Measurements from ENCODE around the gene KCNAB1.
"Not testable (repeated sequence)": the region's sequence is repeated elsewhere in the genome, so short reads cannot be mapped to it uniquely, and the experiment has no call there.

Gene KCNAB1

GRCh38 chr3:156217674-156218352 is 97.4 kb downstream of the KCNAB1 start:
- no peak for DNase-seq

- no peak for DNase-seq
Measured at GRCh38 chr3:156218353-156218744, 98.0 kb downstream of the KCNAB1 start.

GRCh38 chr3:156222381-156222780 is 102.0 kb downstream of the KCNAB1 start:
- not testable (repeated sequence) for DNase-seq

- not testable (repeated sequence) for DNase-seq
Measured at GRCh38 chr3:156224046-156224445, 103.7 kb downstream of the KCNAB1 start.

- DNase-seq = no peak
Measured at GRCh38 chr3:156226676-156227420, 106.5 kb downstream of the KCNAB1 start.

GRCh38 chr3:156227704-156228103 is 107.3 kb downstream of the KCNAB1 start:
- DNase-seq = no peak

- DNase-seq = no peak
Measured at GRCh38 chr3:156230278-156230900, 110.0 kb downstream of the KCNAB1 start.

- not testable (repeated sequence) for DNase-seq
Measured at GRCh38 chr3:156231221-156231620, 110.8 kb downstream of the KCNAB1 start.

- DNase-seq = no peak
Measured at GRCh38 chr3:156233876-156234275, 113.5 kb downstream of the KCNAB1 start.

- DNase-seq = no peak
Measured at GRCh38 chr3:156236556-156237260, 116.3 kb downstream of the KCNAB1 start.

GRCh38 chr3:156240642-156241041 is 120.3 kb downstream of the KCNAB1 start:
- DNase-seq = no peak

- peak in 18 of 58 donors; percentile 1 to 48 (median 7) for DNase-seq
Measured at GRCh38 chr3:156246961-156247725, 126.8 kb downstream of the KCNAB1 start.

GRCh38 chr3:156250550-156250949 is 130.2 kb downstream of the KCNAB1 start:
- DNase-seq = no peak

GRCh38 chr3:156251424-156251823 is 131.0 kb downstream of the KCNAB1 start:
- DNase-seq = no peak

GRCh38 chr3:156252656-156253055 is 132.3 kb downstream of the KCNAB1 start:
- DNase-seq = no peak

GRCh38 chr3:156253150-156253549 is 132.8 kb downstream of the KCNAB1 start:
- no peak for DNase-seq

- DNase-seq = no peak
Measured at GRCh38 chr3:156256256-156256655, 135.9 kb downstream of the KCNAB1 start.

GRCh38 chr3:156256945-156257344 is 136.6 kb downstream of the KCNAB1 start:
- no peak for DNase-seq

- DNase-seq = no peak
Measured at GRCh38 chr3:156258301-156258700, 137.9 kb downstream of the KCNAB1 start.

GRCh38 chr3:156259896-156260295 is 139.5 kb downstream of the KCNAB1 start:
- DNase-seq = no peak

GRCh38 chr3:156260331-156260730 is 140.0 kb downstream of the KCNAB1 start:
- DNase-seq = no peak
